Transverse colon (tissue), 4 donors: Measurements from ENCODE around the gene FMNL1. TPM values are rescaled to one million over a fixed set of nuclear protein-coding genes. Genes with fewer than 3 reads are reported as not detected.

Experiments
- DNase-seq: peaks from one replicate; pipeline ENCODE4 v3.0.0-alpha.2; 2019
- H3K27ac ChIP-seq, 4 donors: fragments of 200-600 bp; sonication (generic); 2 replicates each; pipeline ENCODE4 v1.5.1; 2016 to 2018; ENCODE audit warnings: inconsistent platforms in 4 of 4
- H3K27me3 ChIP-seq: fragments of 200-600 bp; sonication (generic); 2 replicates; pipeline ENCODE4 v1.5.1; 2017; ENCODE audit warnings: inconsistent platforms
- H3K36me3 ChIP-seq, 4 donors: fragments of 200-600 bp; sonication (generic); 2 replicates each; pipeline ENCODE4 v1.5.1; 2017 to 2019; ENCODE audit warnings: inconsistent platforms in 4 of 4
- H3K4me1 ChIP-seq, 4 donors: fragments of 200-600 bp; sonication (generic); 2 replicates each; pipeline ENCODE4 v1.5.1; 2017 to 2020; ENCODE audit warnings: inconsistent platforms in 4 of 4
- H3K4me3 ChIP-seq, 4 donors: fragments of 200-600 bp; sonication (generic); 1 replicate in 1 of 4; 2 replicates in 3 of 4; pipeline versions ENCODE4 v1.5.1 to v1.6.1; 2017 to 2019; ENCODE audit warnings: inconsistent platforms in 4 of 4
- H3K9me3 ChIP-seq, 2 donors: fragments of 200-600 bp; sonication (generic); 2 replicates each; pipeline ENCODE4 v1.5.1; 2017 to 2019; ENCODE audit warnings: inconsistent platforms in 2 of 2
- EP300 ChIP-seq: sonication (generic); formaldehyde crosslinking; IDR thresholded peaks from one replicate; pipeline ENCODE4 v1.6.1; 2017; ENCODE audit warnings: antibody characterized with exemption, low read depth
- POLR2A ChIP-seq: fragments of 450-650 bp; IDR thresholded peaks from one replicate; pipeline ENCODE4 v1.6.1; 2016; ENCODE audit warnings: antibody characterized with exemption, mild to moderate bottlenecking, moderate library complexity
- POLR2AphosphoS5 ChIP-seq, 3 donors: sonication (generic); formaldehyde crosslinking; IDR thresholded peaks; one replicate each; pipeline ENCODE4 v1.6.1; 2016; ENCODE audit warnings: antibody characterized with exemption in 3 of 3
- WGBS, 2 donors: methylation state at CpG; one replicate each; pipeline ENCODE4 v1.1.5; 2018; ENCODE audit warnings: low coverage in 1 of 2; 5-methylcytosine and 5-hydroxymethylcytosine counted together
- in situ Hi-C, 4 donors: fragments of 200-750 bp; cut with MboI; loops; one replicate each; pipeline versions ENCODE4 v1.15.0 to v1.15.1; 2017; ENCODE audit warnings: low sequenced_read_pairs in 3 of 4, low pct_ligation_motif_present in 1 of 4, low pct_unique_long_range_greater_than_20kb in 1 of 4
- intact Hi-C: fragments of 100-400 bp; cut with DNase I; formaldehyde crosslinking; loops from one replicate; pipeline ENCODE4 v1.15.1; 2023; ENCODE audit warnings: low total_unique reads
- total RNA-seq, 4 donors: library from RNA; depleted of rRNA; stranded (reverse); fragments of >200 nt; gene quantifications; one replicate each; pipeline ENCODE4 v1.1.0, GENCODE V29; 2016
- TF ChIP-seq, protein P1 (sequence below), 5 experiments: fragments of 200-600 bp in 3 of 5; fragments of 450-650 bp in 2 of 5; sonication (generic) in 3 of 5; IDR thresholded peaks; 1 replicate in 2 of 5; 2 replicates in 3 of 5; pipeline ENCODE4 v1.5.1; 2016 to 2017; ENCODE audit warnings: antibody characterized with exemption in 5 of 5, inconsistent platforms in 3 of 5, mild to moderate bottlenecking in 2 of 5, moderate library complexity in 1 of 5

The FMNL1 gene
- total RNA-seq, 4 donors from 2014 or later, result 1.2 to 17.5 (median 10.6) TPM

DNA sequence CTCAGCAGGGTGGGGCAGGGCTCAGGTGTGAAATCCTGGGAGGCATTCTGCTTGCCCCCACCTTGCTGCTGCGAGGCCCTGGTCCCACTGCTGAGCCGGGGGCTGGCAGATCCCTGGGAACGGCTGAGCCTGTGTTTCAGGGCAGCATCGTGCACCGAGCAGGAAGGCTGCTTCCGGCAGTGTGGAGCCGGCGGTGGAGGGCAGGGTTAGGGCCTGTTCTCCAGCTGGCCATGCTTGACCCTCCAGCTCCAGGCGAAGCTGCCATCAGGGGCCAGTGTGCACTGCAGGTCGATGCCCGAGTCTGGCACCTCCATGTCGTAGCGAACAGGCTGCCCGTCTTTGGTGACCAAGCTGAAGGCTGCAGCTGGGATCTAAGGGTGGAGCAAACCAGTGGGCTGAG lies 42.7 kb downstream of the FMNL1 start:
- H3K27ac ChIP-seq, result no peak overlapping the region
- H3K4me3 ChIP-seq, result no peak overlapping the region
- no peak for TF ChIP-seq POLR2A
- no peak for TF ChIP-seq POLR2AphosphoS5 (IDR thresholded peaks at IDR 0.05)
- TF ChIP-seq, protein P1, sequence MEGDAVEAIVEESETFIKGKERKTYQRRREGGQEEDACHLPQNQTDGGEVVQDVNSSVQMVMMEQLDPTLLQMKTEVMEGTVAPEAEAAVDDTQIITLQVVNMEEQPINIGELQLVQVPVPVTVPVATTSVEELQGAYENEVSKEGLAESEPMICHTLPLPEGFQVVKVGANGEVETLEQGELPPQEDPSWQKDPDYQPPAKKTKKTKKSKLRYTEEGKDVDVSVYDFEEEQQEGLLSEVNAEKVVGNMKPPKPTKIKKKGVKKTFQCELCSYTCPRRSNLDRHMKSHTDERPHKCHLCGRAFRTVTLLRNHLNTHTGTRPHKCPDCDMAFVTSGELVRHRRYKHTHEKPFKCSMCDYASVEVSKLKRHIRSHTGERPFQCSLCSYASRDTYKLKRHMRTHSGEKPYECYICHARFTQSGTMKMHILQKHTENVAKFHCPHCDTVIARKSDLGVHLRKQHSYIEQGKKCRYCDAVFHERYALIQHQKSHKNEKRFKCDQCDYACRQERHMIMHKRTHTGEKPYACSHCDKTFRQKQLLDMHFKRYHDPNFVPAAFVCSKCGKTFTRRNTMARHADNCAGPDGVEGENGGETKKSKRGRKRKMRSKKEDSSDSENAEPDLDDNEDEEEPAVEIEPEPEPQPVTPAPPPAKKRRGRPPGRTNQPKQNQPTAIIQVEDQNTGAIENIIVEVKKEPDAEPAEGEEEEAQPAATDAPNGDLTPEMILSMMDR (IDR thresholded peaks at IDR 0.05), result no peak
- no peak for TF ChIP-seq EP300
- no peaks in the 10 kb centered on the region for H3K27me3 ChIP-seq
- in situ Hi-C loops (no loop called here), intact Hi-C loops (no loop called here)
- no peaks in the 10 kb centered on the region for H3K9me3 ChIP-seq
- H3K36me3 ChIP-seq, result peaks cover 0 to 35% (median 18%) of the 10 kb centered on the region in 4 donors
- DNase-seq, result no peak
- H3K4me1 ChIP-seq, result peaks cover 6 to 33% (median 25%) of the 10 kb centered on the region in 4 donors
- WGBS, 2 donors, result 95% methylated on average over 14 of the region's 14 CpGs; no CpG with 5 or more reads in 1 of the 2 donors

DNA sequence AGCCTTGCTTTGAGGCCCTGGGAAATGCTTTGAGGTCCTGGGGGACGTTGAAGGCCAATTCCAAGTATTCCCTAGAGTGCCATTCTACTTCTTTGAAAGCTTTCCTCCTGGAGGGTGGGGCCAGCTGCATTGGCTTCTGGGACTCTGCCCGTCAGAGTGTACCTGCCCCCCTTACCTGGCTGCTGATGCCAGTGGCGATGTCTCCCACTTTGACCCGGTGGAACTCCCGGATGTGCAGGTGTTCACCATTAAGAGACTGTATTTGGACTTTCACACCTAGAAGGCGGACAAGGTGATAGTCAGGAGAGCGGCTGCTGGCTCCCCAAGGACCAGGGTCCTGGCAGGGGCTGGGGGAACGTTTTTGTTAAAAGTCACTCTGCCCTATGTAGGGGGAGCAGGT lies 43.3 kb downstream of the FMNL1 start:
- Histone ChIP-seq H3K9me3 (no peaks in the 10 kb centered on the region), H3K27me3 (no peaks in the 10 kb centered on the region), H3K4me3 (no peak overlapping the region), H3K27ac (peak overlapping the region; percentile 62 to 73 (median 69)), H3K36me3 (peaks cover 0 to 41% (median 20%) of the 10 kb centered on the region in 4 donors), H3K4me1 (peaks cover 6 to 33% (median 25%) of the 10 kb centered on the region in 4 donors)
- TF ChIP-seq POLR2A (no peak), POLR2AphosphoS5 (IDR thresholded peaks at IDR 0.05) (no peak), EP300 (no peak)
- TF ChIP-seq, protein P1 (IDR thresholded peaks at IDR 0.05), result no peak
- WGBS, 2 donors, result 73% methylated on average over 8 of the region's 8 CpGs; no CpG with 5 or more reads in 1 of the 2 donors
- intact Hi-C loops, result no loop called here
- DNase-seq, result no peak
- in situ Hi-C loops, result no loop called here

DNA sequence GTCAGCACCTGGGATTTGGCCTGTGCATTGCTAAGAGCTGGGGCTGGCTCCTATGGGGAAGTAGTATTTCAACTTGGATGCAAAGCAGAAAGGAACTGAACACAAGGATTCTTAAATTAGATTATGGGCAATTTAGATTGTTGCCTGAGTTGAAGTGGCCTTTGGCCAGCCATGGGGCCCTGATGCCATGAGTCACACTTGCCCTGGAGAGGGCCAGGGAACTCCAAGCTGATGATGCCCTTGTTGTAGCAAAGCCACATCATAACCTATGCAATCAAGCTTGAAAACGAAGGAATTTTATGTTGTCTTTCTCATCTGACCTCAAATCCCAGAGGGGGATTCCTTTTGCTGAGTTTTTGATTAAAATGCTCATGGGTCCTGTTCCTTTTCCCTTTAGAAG lies 44.1 kb downstream of the FMNL1 start:
- intact Hi-C loops, result no loop called here
- H3K36me3 ChIP-seq, result peaks cover 0 to 49% (median 25%) of the 10 kb centered on the region in 4 donors

DNA sequence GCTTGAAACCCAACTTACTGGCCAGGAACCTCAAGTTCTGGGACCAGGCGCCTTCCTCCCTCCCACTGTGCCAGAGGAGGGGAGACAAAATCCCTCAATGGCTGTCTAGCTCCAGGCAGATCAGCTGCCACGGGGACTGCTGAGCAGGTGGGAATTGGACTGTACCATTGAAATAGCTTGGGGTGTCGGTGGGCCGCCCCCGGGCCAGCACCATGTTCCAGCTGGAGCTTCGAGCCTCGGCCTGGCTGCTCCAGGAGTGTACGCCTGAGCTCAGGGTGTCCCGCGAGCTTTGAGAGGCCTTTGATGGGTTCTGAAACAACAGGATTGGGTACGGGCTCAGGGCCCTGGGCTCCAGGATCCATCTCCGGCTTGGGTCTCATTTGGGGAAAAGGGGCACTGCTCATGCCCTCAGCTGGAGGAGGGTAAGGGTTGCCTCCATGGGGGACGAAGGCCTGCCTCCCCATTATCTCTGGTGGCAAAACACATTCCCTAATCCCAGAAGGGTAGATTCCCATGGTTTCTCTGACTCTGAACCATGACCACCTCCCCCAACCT lies 44.8 kb downstream of the FMNL1 start:
- Histone ChIP-seq H3K4me3 (no peak overlapping the region), H3K36me3 (peaks cover 0 to 52% (median 26%) of the 10 kb centered on the region in 4 donors), H3K4me1 (peaks cover 6 to 29% (median 24%) of the 10 kb centered on the region in 4 donors), H3K27me3 (no peaks in the 10 kb centered on the region), H3K27ac (peak overlapping the region; percentile 42 to 73 (median 64)), H3K9me3 (no peaks in the 10 kb centered on the region)
- 100% methylated on average over 3 of the region's 13 CpGs; no CpG with 5 or more reads in 1 of the 2 donors for WGBS, 2 donors
- intact Hi-C loops (no loop called here), in situ Hi-C loops (no loop called here)
- no peak for DNase-seq
- TF ChIP-seq EP300, result no peak
- TF ChIP-seq POLR2AphosphoS5 (IDR thresholded peaks at IDR 0.05), result no peak
- TF ChIP-seq POLR2A, result no peak
- TF ChIP-seq, protein P1 (IDR thresholded peaks at IDR 0.05), result no peak

More for the DNA sequence above, 44.1 kb downstream of the FMNL1 start:
- Histone ChIP-seq H3K4me3 (no peak overlapping the region), H3K27me3 (no peaks in the 10 kb centered on the region), H3K9me3 (no peaks in the 10 kb centered on the region), H3K4me1 (peaks cover 6 to 33% (median 25%) of the 10 kb centered on the region in 4 donors), H3K27ac (peak overlapping the region; percentile 62 to 73 (median 69))
- in situ Hi-C loops, result no loop called here
- WGBS, 2 donors, result 29% methylated on average over 1 of the region's 1 CpG; no CpG with 5 or more reads in 1 of the 2 donors
- TF ChIP-seq POLR2AphosphoS5 (IDR thresholded peaks at IDR 0.05), result peak in 2 of 3 donors; percentile 4 to 50
- no peak for TF ChIP-seq EP300
- TF ChIP-seq POLR2A, result no peak
- peak; percentile 76 for DNase-seq
